Ovary (tissue), 3 donors: ENCODE data around the gene BDH2.

Source experiments
- CTCF ChIP-seq, 3 donors: fragments of 450-650 bp in 2 of 3; fragments of 200-600 bp in 1 of 3; IDR thresholded peaks; one replicate each; pipeline versions ENCODE4 v1.5.1 to v1.8.0; 2016 to 2022; ENCODE audit warnings: antibody characterized with exemption in 3 of 3, mild to moderate bottlenecking in 1 of 3
- EP300 ChIP-seq: sonication (generic); formaldehyde crosslinking; IDR thresholded peaks from one replicate; pipeline ENCODE4 v1.6.1; 2017; ENCODE audit warnings: antibody characterized with exemption
- POLR2A ChIP-seq: fragments of 450-650 bp; IDR thresholded peaks from one replicate; pipeline ENCODE4 v1.6.1; 2017; ENCODE audit warnings: antibody characterized with exemption, mild to moderate bottlenecking, moderate library complexity
- donor health status: DM: no; HTN: no; CAD: no.

- TF ChIP-seq CTCF (IDR thresholded peaks at IDR 0.05) (no peak), POLR2A (no peak), EP300 (no peak)
These were observed 20.0 kb downstream of the BDH2 start for GRCh38 chr4:103079621-103080020.
